Smooth muscle cell (in vitro differentiated cells): Measurements from ENCODE around the gene MROH9. TPM values are rescaled to one million over a fixed set of nuclear protein-coding genes. Genes with fewer than 3 reads are reported as not detected.
"Not testable (repeated sequence)": the region's sequence is repeated elsewhere in the genome, so short reads cannot be mapped to it uniquely, and the experiment has no call there.

Experiments
- DNase-seq: peaks from one replicate; lab custom pipeline; 2025; ENCODE audit not compliant: unreplicated experiment; lab: John Stamatoyannopoulos, UW
- H2AFZ ChIP-seq: fragments of 200-600 bp; sonication (generic); 2 replicates; pipeline ENCODE4 v1.6.0; 2016; ENCODE audit warnings: antibody characterized with exemption, low read depth, mild to moderate bottlenecking
- H3F3A ChIP-seq: fragments of 200-600 bp; sonication (generic); 2 replicates; pipeline ENCODE4 v1.6.0; 2017; ENCODE audit warnings: antibody characterized with exemption, low read depth
- H3K27ac ChIP-seq: fragments of 200-600 bp; sonication (generic); 2 replicates; pipeline ENCODE4 v1.5.1; 2016; ENCODE audit warnings: low read depth, mild to moderate bottlenecking
- H3K27me3 ChIP-seq: fragments of 200-600 bp; sonication (generic); 2 replicates; pipeline ENCODE4 v1.6.1; 2016; ENCODE audit warnings: low read depth, mild to moderate bottlenecking
- H3K36me3 ChIP-seq: fragments of 200-600 bp; sonication (generic); 2 replicates; pipeline ENCODE4 v1.5.1; 2016; ENCODE audit warnings: low read depth
- H3K4me1 ChIP-seq: fragments of 200-600 bp; sonication (generic); 2 replicates; pipeline ENCODE4 v1.5.1; 2016; ENCODE audit warnings: low read depth
- H3K4me2 ChIP-seq: fragments of 200-600 bp; sonication (generic); 2 replicates; pipeline ENCODE4 v1.6.0; 2016; ENCODE audit warnings: mild to moderate bottlenecking
- H3K4me3 ChIP-seq: fragments of 200-600 bp; sonication (generic); 2 replicates; pipeline ENCODE4 v1.5.1; 2016; ENCODE audit warnings: mild to moderate bottlenecking
- H3K79me2 ChIP-seq: fragments of 200-600 bp; sonication (generic); 2 replicates; pipeline ENCODE4 v1.6.0; 2016; ENCODE audit warnings: low read depth, mild to moderate bottlenecking
- H3K9ac ChIP-seq: fragments of 200-600 bp; sonication (generic); 2 replicates; pipeline ENCODE4 v1.6.0; 2016; ENCODE audit warnings: low read depth
- H3K9me3 ChIP-seq: fragments of 200-600 bp; sonication (generic); replicated peaks from 2 replicates; pipeline ENCODE4 v1.5.1; 2016; ENCODE audit warnings: low read depth
- H4K20me1 ChIP-seq: fragments of 200-600 bp; sonication (generic); 2 replicates; pipeline ENCODE4 v1.6.0; 2016; ENCODE audit warnings: low read depth
- WGBS: methylation state at CpG from one replicate; pipeline ENCODE4 v1.1.7; 2016; ENCODE audit warnings: low lambda C conversion rate; 5-methylcytosine and 5-hydroxymethylcytosine counted together
- polyA plus RNA-seq: library from polyadenylated mRNA; unstranded; fragments of >200 nt; fragmentation: Nextera tagmentation; extraction: Ambion mirVana; gene quantifications from 2 replicates; pipeline ENCODE4 v1.2.1, GENCODE V29; 2016
- total RNA-seq: library from RNA; depleted of rRNA; stranded (reverse); fragments of >200 nt; gene quantifications from 2 replicates; pipeline ENCODE4 v1.2.3, GENCODE V29; 2014
- TF ChIP-seq, protein P1 (sequence below): fragments of 200-600 bp; sonication (generic); IDR thresholded peaks from 2 replicates; pipeline ENCODE4 v1.5.1; 2017; ENCODE audit warnings: borderline replicate concordance, mild to moderate bottlenecking, antibody characterized with exemption; ENCODE audit not compliant: insufficient read depth, poor library complexity, severe bottlenecking

MROH9 gene
- total and polyA plus RNA-seq, 2 experiments from 2014 or later, result not detected

DNA sequence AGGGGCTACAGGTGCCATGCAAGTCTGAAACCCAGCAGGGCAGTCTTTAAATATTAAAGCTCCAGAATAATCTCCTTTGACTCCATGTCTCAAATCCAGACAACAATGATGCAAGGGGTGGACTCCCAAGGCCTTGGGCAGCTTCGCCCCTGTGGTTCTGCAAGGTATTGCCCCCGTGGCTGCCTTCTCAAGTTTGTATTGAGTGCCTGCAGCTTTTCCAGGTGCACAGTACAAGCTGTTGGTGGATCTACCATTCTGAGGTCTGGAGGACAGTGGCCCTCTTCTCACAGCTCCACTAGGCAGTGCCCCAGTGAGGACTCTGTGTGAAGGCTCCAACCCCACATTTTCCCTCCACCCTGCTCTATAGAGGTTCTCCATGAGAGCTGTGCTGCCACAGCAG is 3.7 kb upstream of the MROH9 start:
- Histone ChIP-seq H3K4me1 (peaks cover 3% of the 10 kb centered on the region), H3K36me3 (no peaks in the 10 kb centered on the region), H3K9ac (no peak overlapping the region), H2AFZ (no peak overlapping the region), H3K79me2 (no peaks in the 10 kb centered on the region), H3K27me3 (no peaks in the 10 kb centered on the region), H3K4me3 (no peak overlapping the region), H3K9me3 (no peaks in the 10 kb centered on the region), H3K27ac (no peak overlapping the region), H4K20me1 (no peaks in the 10 kb centered on the region), H3K4me2 (no peak overlapping the region), H3F3A (no peaks in the 10 kb centered on the region)
- WGBS, result 97% methylated on average over 2 of the region's 2 CpGs
- TF ChIP-seq, protein P1, sequence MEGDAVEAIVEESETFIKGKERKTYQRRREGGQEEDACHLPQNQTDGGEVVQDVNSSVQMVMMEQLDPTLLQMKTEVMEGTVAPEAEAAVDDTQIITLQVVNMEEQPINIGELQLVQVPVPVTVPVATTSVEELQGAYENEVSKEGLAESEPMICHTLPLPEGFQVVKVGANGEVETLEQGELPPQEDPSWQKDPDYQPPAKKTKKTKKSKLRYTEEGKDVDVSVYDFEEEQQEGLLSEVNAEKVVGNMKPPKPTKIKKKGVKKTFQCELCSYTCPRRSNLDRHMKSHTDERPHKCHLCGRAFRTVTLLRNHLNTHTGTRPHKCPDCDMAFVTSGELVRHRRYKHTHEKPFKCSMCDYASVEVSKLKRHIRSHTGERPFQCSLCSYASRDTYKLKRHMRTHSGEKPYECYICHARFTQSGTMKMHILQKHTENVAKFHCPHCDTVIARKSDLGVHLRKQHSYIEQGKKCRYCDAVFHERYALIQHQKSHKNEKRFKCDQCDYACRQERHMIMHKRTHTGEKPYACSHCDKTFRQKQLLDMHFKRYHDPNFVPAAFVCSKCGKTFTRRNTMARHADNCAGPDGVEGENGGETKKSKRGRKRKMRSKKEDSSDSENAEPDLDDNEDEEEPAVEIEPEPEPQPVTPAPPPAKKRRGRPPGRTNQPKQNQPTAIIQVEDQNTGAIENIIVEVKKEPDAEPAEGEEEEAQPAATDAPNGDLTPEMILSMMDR, result no peak
- DNase-seq, result no peak

DNA sequence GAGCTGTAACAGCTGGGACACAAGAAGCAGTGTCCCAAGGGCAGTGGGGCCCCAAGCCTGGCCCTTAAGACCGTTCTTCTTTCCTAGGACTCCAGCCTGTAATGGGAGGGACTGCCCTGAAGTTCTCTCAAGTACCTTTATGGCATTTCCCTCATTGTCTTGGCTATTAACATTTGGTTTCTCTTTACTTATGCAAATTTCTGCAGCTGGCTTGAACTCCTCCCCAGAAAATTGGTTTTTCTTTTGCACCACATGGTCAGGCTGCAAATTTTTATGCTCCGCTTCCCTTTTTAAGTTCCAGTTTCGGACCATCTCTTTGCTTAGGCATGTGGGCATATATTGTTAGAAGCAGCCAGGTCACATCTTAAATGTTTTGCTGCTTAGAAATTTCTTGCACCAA is 3.1 kb upstream of the MROH9 start:
- H3K79me2 ChIP-seq, result no peaks in the 10 kb centered on the region
- H2AFZ ChIP-seq, result no peak overlapping the region
- no peak overlapping the region for H3K27ac ChIP-seq
- H3K9me3 ChIP-seq, result no peaks in the 10 kb centered on the region
- no peaks in the 10 kb centered on the region for H4K20me1 ChIP-seq
- H3K4me2 ChIP-seq, result no peak overlapping the region
- H3K27me3 ChIP-seq, result no peaks in the 10 kb centered on the region
- H3K4me3 ChIP-seq, result no peak overlapping the region
- H3K36me3 ChIP-seq, result no peaks in the 10 kb centered on the region
- TF ChIP-seq, protein P1, result no peak
- no peak for DNase-seq
- no peak overlapping the region for H3K9ac ChIP-seq
- H3F3A ChIP-seq, result no peaks in the 10 kb centered on the region
- 90% methylated on average over 3 of the region's 3 CpGs for WGBS
- peaks cover 3% of the 10 kb centered on the region for H3K4me1 ChIP-seq

DNA sequence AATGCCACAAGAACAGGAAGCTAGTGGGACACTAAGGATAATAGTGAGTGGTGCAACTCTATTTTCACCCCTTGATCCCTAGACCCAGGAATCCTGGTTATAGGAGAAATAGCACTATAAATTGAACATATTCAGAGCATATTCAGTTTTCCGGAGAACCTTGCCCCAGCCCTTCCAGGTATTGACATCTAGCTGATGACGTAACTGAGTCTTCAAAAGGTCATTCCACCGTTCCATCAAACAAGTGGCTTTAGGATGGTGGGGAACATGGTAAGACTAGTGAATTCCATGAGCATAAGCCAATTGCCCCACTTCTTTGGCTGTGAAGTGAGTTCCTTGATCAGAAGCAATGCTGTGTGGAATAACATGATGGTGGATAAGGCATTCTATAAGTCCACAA is 2.9 kb downstream of the MROH9 start:
- Histone ChIP-seq H3K36me3 (no peaks in the 10 kb centered on the region), H3K4me1 (no peaks in the 10 kb centered on the region), H2AFZ (no peak overlapping the region), H3K9ac (no peak overlapping the region), H3K4me2 (no peak overlapping the region), H3K79me2 (no peaks in the 10 kb centered on the region), H3K27me3 (no peaks in the 10 kb centered on the region), H3K27ac (no peak overlapping the region), H4K20me1 (no peaks in the 10 kb centered on the region), H3K4me3 (no peak overlapping the region), H3F3A (no peaks in the 10 kb centered on the region), H3K9me3 (no peaks in the 10 kb centered on the region)
- 93% methylated on average over 3 of the region's 3 CpGs for WGBS
- no peak for DNase-seq
- TF ChIP-seq, protein P1, result no peak

DNA sequence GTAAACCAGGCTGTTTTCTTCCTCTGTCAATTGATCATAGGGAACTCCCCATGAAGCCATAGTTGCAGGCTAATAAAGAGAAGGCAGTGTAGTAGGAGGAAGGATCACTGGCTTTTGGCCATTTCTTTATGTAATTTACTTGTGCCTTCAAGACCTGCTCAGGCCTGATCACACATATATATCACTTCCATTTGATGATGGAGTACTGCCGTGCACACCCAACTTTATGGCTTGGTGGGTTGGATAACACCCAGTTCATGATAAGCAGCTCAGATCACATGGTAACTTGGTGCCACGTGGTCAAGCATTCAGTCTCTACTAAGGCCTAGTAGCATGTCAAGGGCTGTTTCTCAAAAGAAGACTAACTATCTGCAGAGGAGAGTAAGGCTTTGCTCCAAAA is 4.1 kb downstream of the MROH9 start:
- WGBS, result 89% methylated on average over 2 of the region's 2 CpGs
- H3K4me1 ChIP-seq, result no peaks in the 10 kb centered on the region
- no peak overlapping the region for H3K27ac ChIP-seq
- no peak overlapping the region for H3K4me2 ChIP-seq
- H3K36me3 ChIP-seq, result no peaks in the 10 kb centered on the region
- H2AFZ ChIP-seq, result no peak overlapping the region
- H4K20me1 ChIP-seq, result no peaks in the 10 kb centered on the region
- H3F3A ChIP-seq, result no peaks in the 10 kb centered on the region
- no peak for DNase-seq
- no peak overlapping the region for H3K4me3 ChIP-seq
- H3K9me3 ChIP-seq, result no peaks in the 10 kb centered on the region
- H3K9ac ChIP-seq, result no peak overlapping the region
- TF ChIP-seq, protein P1, result no peak
- H3K27me3 ChIP-seq, result no peaks in the 10 kb centered on the region
- no peaks in the 10 kb centered on the region for H3K79me2 ChIP-seq

DNA sequence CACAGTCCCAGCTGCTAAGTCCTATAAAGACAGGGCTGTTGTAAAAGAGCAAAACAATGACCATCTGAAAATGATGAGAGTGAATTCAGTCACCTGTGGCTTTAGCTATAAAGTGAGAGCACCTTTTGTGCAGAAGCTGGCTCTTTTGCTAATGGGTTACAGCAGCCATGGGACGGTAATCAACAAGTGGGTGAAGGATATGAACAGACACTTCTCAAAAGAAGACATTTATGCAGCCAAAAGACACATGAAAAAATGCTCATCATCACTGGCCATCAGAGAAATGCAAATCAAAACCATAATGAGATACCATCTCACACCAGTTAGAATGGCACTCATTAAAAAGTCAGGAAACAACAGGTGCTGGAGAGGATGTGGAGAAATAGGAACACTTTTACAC is 16.4 kb downstream of the MROH9 start:
- not testable (repeated sequence) for H3K4me1 ChIP-seq, H3K4me3 ChIP-seq, DNase-seq, H3K36me3 ChIP-seq, H3F3A ChIP-seq, H3K9me3 ChIP-seq, H2AFZ ChIP-seq, H4K20me1 ChIP-seq, H3K79me2 ChIP-seq, H3K9ac ChIP-seq, H3K4me2 ChIP-seq, H3K27ac ChIP-seq
- WGBS, result 83% methylated on average over 1 of the region's 1 CpG
- peaks cover 32% of the 10 kb centered on the region for H3K27me3 ChIP-seq
